A549 (cell line): ENCODE measurements around the gene CEACAM20. TPM values are rescaled to one million over a fixed set of nuclear protein-coding genes. Genes with fewer than 3 reads are reported as not detected.

ENCODE experiments used
- ATAC-seq, 2 experiments: fragments of 200-7000 bp in 1 of 2; fragments of >200 bp in 1 of 2; cut with Nextera tagmentation in 1 of 2; cut with Tn5 transposase in 1 of 2; 3 replicates each; pipeline versions ENCODE4 v1.8.0 to v1.9.1; 2018 to 2020; ENCODE audit warnings: mild to moderate bottlenecking in 1 of 2, moderate library complexity in 1 of 2
- CTCF ChIA-PET: fragments of 300-600 bp; sonication (Branson Sonifier 250); formaldehyde crosslinking; extraction: SDS; loops from one replicate; lab custom pipeline; 2021; ENCODE audit warnings: antibody characterized with exemption, inconsistent platforms; lab: Yijun Ruan, JAX
- POLR2A ChIA-PET: fragments of 350-600 bp; formaldehyde crosslinking; extraction: SDS; loops from one replicate; lab custom pipeline; 2021; ENCODE audit warnings: antibody characterized with exemption, inconsistent platforms; lab: Yijun Ruan, JAX
- DNase-seq, 2 experiments: peaks; one replicate each; pipeline versions ENCODE4 v3.0.0 to v3.0.0-alpha.2; 2011 to 2016; ENCODE audit warnings: low read depth in 1 of 2, low spot score in 1 of 2
- FAIRE-seq: peaks from 2 replicates; lab custom pipeline; 2011; peaks lifted over from hg19 to GRCh38; lab: Jason Lieb, UNC
- H3K27ac ChIP-seq, 2 experiments: fragments of >200 bp; sonication (Bioruptor Twin); formaldehyde crosslinking; 3 replicates each; pipeline ENCODE4 v1.5.1; 2016 to 2017
- H3K4me1 ChIP-seq: fragments of >200 bp; sonication (Bioruptor Twin); formaldehyde crosslinking; 3 replicates; pipeline ENCODE4 v1.6.1; 2016
- H3K4me2 ChIP-seq: fragments of >200 bp; sonication (Bioruptor Twin); formaldehyde crosslinking; 3 replicates; pipeline ENCODE4 v1.6.1; 2016
- H3K4me3 ChIP-seq: fragments of >200 bp; sonication (Bioruptor Twin); formaldehyde crosslinking; 3 replicates; pipeline ENCODE4 v1.5.1; 2016
- H3K9me3 ChIP-seq: fragments of >200 bp; sonication (Bioruptor Twin); formaldehyde crosslinking; 3 replicates; pipeline ENCODE4 v1.6.1; 2016
- BHLHE40 ChIP-seq: IDR thresholded peaks from 2 replicates; pipeline ENCODE4 v1.6.1; 2012; ENCODE audit warnings: low read depth, low read length, inconsistent platforms
- CBX2 ChIP-seq: fragments of 200-600 bp; sonication (generic); IDR thresholded peaks from 2 replicates; pipeline ENCODE4 v1.6.1; 2016; ENCODE audit warnings: low read depth, mild to moderate bottlenecking, borderline replicate concordance
- CBX8 ChIP-seq: fragments of 200-600 bp; sonication (generic); IDR thresholded peaks from 2 replicates; pipeline ENCODE4 v1.6.1; 2016
- CHD2 ChIP-seq: fragments of 150-350 bp; IDR thresholded peaks from 2 replicates; pipeline ENCODE4 v1.6.1; 2014; ENCODE audit warnings: low read length; ENCODE audit not compliant: partially characterized antibody
- CTCF ChIP-seq: fragments of >200 bp; sonication (Bioruptor Twin); formaldehyde crosslinking; IDR thresholded peaks from 3 replicates; pipeline ENCODE4 v1.5.1; 2016
- EHF ChIP-seq: fragments of 250-450 bp; sonication (Bioruptor Pico); IDR thresholded peaks from 2 replicates; pipeline ENCODE4 v1.5.0; 2020; ENCODE audit warnings: mild to moderate bottlenecking
- FOXS1 ChIP-seq: fragments of 250-450 bp; sonication (Bioruptor Pico); IDR thresholded peaks from 2 replicates; pipeline ENCODE4 v1.5.0; 2020; ENCODE audit warnings: mild to moderate bottlenecking, moderate library complexity
- HDAC2 ChIP-seq: fragments of 200-600 bp; sonication (generic); IDR thresholded peaks from 2 replicates; pipeline ENCODE4 v1.6.1; 2016
- HEYL ChIP-seq: fragments of 250-450 bp; sonication (Bioruptor Pico); IDR thresholded peaks from 2 replicates; pipeline ENCODE4 v1.8.0; 2021; ENCODE audit warnings: mild to moderate bottlenecking, moderate library complexity
- HMGXB4 ChIP-seq: fragments of 250-450 bp; sonication (Bioruptor Pico); IDR thresholded peaks from 2 replicates; pipeline ENCODE4 v1.5.0; 2021; ENCODE audit warnings: mild to moderate bottlenecking, moderate library complexity, borderline replicate concordance
- KDM1A ChIP-seq: fragments of 200-600 bp; sonication (generic); IDR thresholded peaks from 2 replicates; pipeline ENCODE4 v1.6.1; 2016; ENCODE audit warnings: low read depth, mild to moderate bottlenecking
- NFE2L2 ChIP-seq: fragments of 150-350 bp; conservative IDR thresholded peaks from 2 replicates; pipeline ENCODE4 v1.6.1; 2014; ENCODE audit warnings: low read length
- POLR2A ChIP-seq: IDR thresholded peaks from 2 replicates; pipeline ENCODE4 v1.6.1; 2012; ENCODE audit warnings: mild to moderate bottlenecking, low read length
- RARB ChIP-seq: fragments of 250-450 bp; sonication (Bioruptor Pico); IDR thresholded peaks from 2 replicates; pipeline ENCODE4 v1.8.0; 2021; ENCODE audit warnings: mild to moderate bottlenecking, moderate library complexity
- RCOR1 ChIP-seq: fragments of 150-350 bp; IDR thresholded peaks from 2 replicates; pipeline ENCODE4 v1.6.1; 2014; ENCODE audit warnings: antibody characterized with exemption, low read length, low read depth
- REST ChIP-seq: fragments of 200-600 bp; sonication (generic); IDR thresholded peaks from 2 replicates; pipeline ENCODE4 v1.6.1; 2016; ENCODE audit warnings: antibody characterized with exemption, mild to moderate bottlenecking, moderate library complexity
- RNF2 ChIP-seq: fragments of 200-600 bp; sonication (generic); IDR thresholded peaks from 2 replicates; pipeline ENCODE4 v1.6.1; 2016; ENCODE audit warnings: low read depth, mild to moderate bottlenecking, antibody characterized with exemption, moderate library complexity, borderline replicate concordance
- TFCP2L1 ChIP-seq: fragments of 250-450 bp; sonication (Bioruptor Pico); IDR thresholded peaks from 2 replicates; pipeline ENCODE4 v1.5.0; 2021; ENCODE audit warnings: mild to moderate bottlenecking
- TP53 ChIP-seq: fragments of 250-450 bp; sonication (Bioruptor Pico); IDR thresholded peaks from 2 replicates; pipeline ENCODE4 v1.5.0; 2021; ENCODE audit warnings: mild to moderate bottlenecking, moderate library complexity
- ZC3H11A ChIP-seq: fragments of 450-650 bp; IDR thresholded peaks from 2 replicates; pipeline ENCODE4 v1.6.1; 2014; ENCODE audit warnings: antibody characterized with exemption, mild to moderate bottlenecking
- ZFP36 ChIP-seq: fragments of 450-650 bp; IDR thresholded peaks from 2 replicates; pipeline ENCODE4 v1.6.1; 2014; ENCODE audit warnings: borderline replicate concordance; ENCODE audit not compliant: partially characterized antibody
- ZNF302 ChIP-seq: fragments of 250-450 bp; sonication (Bioruptor Pico); IDR thresholded peaks from 2 replicates; pipeline ENCODE4 v1.9.0; 2021; ENCODE audit warnings: inconsistent platforms, mild to moderate bottlenecking, moderate library complexity
- ZSCAN20 ChIP-seq: fragments of 250-450 bp; sonication (Bioruptor Pico); IDR thresholded peaks from 2 replicates; pipeline ENCODE4 v1.8.0; 2022; ENCODE audit warnings: mild to moderate bottlenecking, moderate library complexity
- WGBS: methylation state at CpG from one replicate; pipeline ENCODE4 v1.1.6; 2017; ENCODE audit errors: missing lambda C conversion rate; 5-methylcytosine and 5-hydroxymethylcytosine counted together
- polyA plus RNA-seq, 4 experiments: library from polyadenylated mRNA; depleted of rRNA in 3 of 4; stranded (reverse); fragments of >200 nt; fragmentation: RNase III in 1 of 4; extraction: RNeasy Plus Mini Kit Qiagen cat#74134 plus additional on column Dnase treatment in 1 of 4; gene quantifications; 2 replicates in 3 of 4; 3 replicates in 1 of 4; pipeline ENCODE4 v1.2.3, GENCODE V29; 2011 to 2017

The CEACAM20 gene
- polyA plus RNA-seq, 2 of the 4 experiments (the other 2 are of a cell fraction): 0.08 TPM; not detected in 1

- no peak overlapping the region for H3K27ac ChIP-seq
- H3K4me1 ChIP-seq: no peaks in the 10 kb centered on the region
- no peak overlapping the region for H3K4me2 ChIP-seq
- ChIA-PET POLR2A (no interaction called here), CTCF (interaction anchor here (2.3 kb wide), 1 partner anchor 22 kb away, joined by 6 read pairs; no protein-coding TSS in a partner anchor)
- ATAC-seq (no peak), DNase-seq (no peak), FAIRE-seq (no peak)
- no peak overlapping the region for H3K4me3 ChIP-seq
- TF ChIP-seq RCOR1 (no peak), EHF (CRISPR knock-in tag) (no peak), HEYL (CRISPR knock-in tag) (no peak), ZC3H11A (no peak), CBX2 (no peak), REST (no peak), CBX8 (no peak), CTCF (no peak)
- peaks cover 12% of the 10 kb centered on the region; the same call in 2 of the 3 replicates for H3K9me3 ChIP-seq
- WGBS: 54% methylated on average over 7 of the region's 7 CpGs
Observed at GRCh38 chr19:44527554-44527953, 1.9 kb downstream of the CEACAM20 start.

- H3K27ac ChIP-seq: no peak overlapping the region
- DNase-seq: no peak
- POLR2A ChIA-PET: no interaction called here
- ATAC-seq: no peak
- 18% methylated on average over 4 of the region's 4 CpGs for WGBS
- CTCF ChIA-PET: interaction anchor here (0.5 to 3.3 kb wide), 8 partner anchors 8 to 1105 kb away, joined by 3 to 19 read pairs (median 4); partner anchors contain the start of gene ZNF180
- H3K9me3 ChIP-seq: peaks cover 16% of the 10 kb centered on the region; the same call in 2 of the 3 replicates
- FAIRE-seq: no peak
- no peak overlapping the region for H3K4me3 ChIP-seq
- H3K4me2 ChIP-seq: no peak overlapping the region
- no peaks in the 10 kb centered on the region for H3K4me1 ChIP-seq
- TF ChIP-seq TFCP2L1 (CRISPR knock-in tag) (no peak), RARB (CRISPR knock-in tag) (no peak), HMGXB4 (CRISPR knock-in tag) (no peak), ZSCAN20 (CRISPR knock-in tag) (no peak), ZNF302 (CRISPR knock-in tag) (no peak), KDM1A (no peak), NFE2L2 (no peak), POLR2A (no peak), CBX8 (no peak), FOXS1 (no peak), ZFP36 (no peak), RNF2 (no peak), EHF (CRISPR knock-in tag) (no peak), CHD2 (no peak), BHLHE40 (no peak), HDAC2 (no peak), TP53 (no peak), HEYL (CRISPR knock-in tag) (no peak)
Observed at GRCh38 chr19:44525721-44526430, 3.6 kb downstream of the CEACAM20 start.
